H4 (cell line): ENCODE results near the gene ECEL1. TPM values are rescaled to one million over a fixed set of nuclear protein-coding genes. Genes with fewer than 3 reads are reported as not detected.
A peak's percentile ranks its signal among the peaks of the same experiment; 100 is the strongest.
"Not testable (repeated sequence)": the region's sequence is repeated elsewhere in the genome, so short reads cannot be mapped to it uniquely, and the experiment has no call there.

Source experiments
- DNase-seq: peaks from one replicate; pipeline ENCODE4 v3.0.0-alpha.2; 2015; ENCODE audit warnings: low spot score
- total RNA-seq: library from RNA; depleted of rRNA; stranded (reverse); fragments of >200 nt; shearing (Covaris generic); gene quantifications from 2 replicates; pipeline ENCODE4 v1.2.3, GENCODE V29; 2014; rRNA removed

Gene ECEL1, protein sequence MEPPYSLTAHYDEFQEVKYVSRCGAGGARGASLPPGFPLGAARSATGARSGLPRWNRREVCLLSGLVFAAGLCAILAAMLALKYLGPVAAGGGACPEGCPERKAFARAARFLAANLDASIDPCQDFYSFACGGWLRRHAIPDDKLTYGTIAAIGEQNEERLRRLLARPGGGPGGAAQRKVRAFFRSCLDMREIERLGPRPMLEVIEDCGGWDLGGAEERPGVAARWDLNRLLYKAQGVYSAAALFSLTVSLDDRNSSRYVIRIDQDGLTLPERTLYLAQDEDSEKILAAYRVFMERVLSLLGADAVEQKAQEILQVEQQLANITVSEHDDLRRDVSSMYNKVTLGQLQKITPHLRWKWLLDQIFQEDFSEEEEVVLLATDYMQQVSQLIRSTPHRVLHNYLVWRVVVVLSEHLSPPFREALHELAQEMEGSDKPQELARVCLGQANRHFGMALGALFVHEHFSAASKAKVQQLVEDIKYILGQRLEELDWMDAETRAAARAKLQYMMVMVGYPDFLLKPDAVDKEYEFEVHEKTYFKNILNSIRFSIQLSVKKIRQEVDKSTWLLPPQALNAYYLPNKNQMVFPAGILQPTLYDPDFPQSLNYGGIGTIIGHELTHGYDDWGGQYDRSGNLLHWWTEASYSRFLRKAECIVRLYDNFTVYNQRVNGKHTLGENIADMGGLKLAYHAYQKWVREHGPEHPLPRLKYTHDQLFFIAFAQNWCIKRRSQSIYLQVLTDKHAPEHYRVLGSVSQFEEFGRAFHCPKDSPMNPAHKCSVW
- total RNA-seq, result not detected in 2 replicates

GRCh38 chr2:232487385-232488096, at the start of gene ECEL1:
TSS of gene ECEL1 (minus strand) at chr2:232487834. CDS start at chr2:232486653, 1,181 bp downstream.
- DNase-seq, result no peak

DNA sequence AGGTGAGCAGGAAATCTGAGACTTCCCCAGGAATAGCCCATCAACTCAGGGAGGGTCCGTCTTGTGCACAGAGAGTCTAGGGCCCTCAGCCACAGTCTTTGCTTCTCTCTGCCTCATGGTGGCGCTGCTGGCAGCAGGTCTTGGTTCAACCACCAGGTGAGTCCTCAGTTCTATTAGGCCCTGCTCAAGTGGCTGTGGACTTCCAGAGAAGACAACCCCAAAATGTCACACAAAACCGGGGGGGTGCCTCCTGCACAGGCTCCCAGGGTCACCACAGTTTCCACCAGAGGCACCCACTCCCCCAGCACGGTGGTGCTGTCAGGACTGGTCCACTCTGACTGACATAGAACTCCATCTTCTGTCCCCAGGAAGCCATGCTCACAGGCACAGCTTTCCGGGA, 49.4 kb upstream of the ECEL1 start:
- no peak for DNase-seq

- DNase-seq, result no peak
Measured at GRCh38 chr2:232535761-232536530, 48.3 kb upstream of the ECEL1 start.

DNA sequence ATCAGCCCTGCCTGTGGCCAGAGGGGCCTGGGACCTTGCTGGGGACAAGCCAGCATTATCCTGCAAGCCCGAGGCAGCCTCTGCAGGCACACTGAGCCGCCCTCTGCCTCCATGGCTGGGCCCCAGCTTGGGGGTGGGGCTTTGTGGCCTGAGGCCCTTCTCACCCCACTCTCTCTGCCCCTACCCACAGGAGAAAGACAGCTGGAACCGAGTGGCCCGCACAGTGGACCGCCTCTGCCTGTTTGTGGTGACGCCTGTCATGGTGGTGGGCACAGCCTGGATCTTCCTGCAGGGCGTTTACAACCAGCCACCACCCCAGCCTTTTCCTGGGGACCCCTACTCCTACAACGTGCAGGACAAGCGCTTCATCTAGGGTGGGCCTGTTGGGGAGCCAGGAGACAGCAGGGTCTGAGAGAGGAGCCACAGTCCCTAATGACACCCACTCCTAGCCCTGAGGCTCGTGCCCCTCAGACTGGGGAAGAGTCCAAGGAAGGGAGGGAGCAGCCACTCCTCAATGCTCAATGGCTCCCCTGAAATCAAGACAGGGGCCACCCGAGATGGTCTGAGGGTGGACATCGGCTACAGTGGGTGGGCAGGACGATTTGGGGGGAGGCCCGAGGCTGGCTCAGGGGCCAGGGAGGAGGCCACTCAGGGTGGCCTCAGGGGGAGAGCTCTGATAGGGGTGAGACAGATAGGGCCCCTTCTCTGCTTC, 47.5 kb upstream of the ECEL1 start:
- DNase-seq, result no peak

DNA sequence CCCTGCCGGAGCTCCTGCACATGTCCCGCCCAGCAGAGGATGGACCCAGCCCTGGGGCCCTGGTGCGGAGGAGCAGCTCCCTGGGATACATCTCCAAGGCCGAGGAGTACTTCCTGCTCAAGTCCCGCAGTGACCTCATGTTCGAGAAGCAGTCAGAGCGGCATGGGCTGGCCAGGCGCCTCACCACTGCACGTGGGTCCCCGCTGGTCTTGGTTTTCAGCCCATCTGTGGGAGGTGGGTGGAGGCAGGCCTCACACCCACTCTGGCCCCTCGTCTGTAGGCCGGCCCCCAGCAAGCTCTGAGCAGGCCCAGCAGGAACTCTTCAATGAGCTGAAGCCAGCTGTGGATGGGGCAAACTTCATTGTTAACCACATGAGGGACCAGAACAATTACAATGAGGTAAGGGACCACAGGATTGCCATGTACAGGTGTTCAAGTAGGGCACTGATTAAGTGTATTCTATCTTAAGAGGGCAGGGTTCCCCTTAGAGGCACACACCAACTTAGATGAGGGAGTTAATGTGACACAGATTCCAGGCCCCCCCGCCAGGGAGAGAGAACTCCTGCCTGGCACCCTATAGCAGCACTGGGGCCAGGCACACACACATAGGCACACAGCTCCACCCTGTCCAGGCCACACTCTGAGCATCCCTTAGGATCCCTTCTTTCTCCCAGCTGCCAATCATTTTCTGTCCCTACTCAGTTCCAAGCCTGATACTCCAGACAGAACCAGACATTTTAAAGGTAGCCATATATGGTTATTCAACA, 46.5 kb upstream of the ECEL1 start:
- DNase-seq, result no peak

DNA sequence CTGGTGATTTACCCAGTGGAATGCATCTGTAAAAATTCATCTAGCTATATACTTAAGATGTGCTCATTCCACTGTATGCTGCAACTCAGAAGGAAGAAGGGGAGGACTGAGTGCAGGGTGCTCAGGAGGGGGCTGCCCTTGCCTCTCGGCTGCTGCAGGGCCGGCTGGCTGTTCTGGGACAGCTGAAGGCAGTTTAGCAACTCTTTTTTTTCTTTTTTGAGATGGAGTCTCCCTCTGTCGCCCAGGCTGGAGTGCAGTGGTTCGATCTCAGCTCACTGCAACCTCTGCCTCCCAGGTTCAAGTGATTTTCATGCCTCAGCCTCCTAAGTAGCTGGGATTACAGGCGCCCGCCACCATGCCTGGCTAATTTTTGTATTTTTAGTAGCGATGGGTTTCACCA, 45.2 kb upstream of the ECEL1 start:
- not testable (repeated sequence) for DNase-seq

GRCh38 chr2:232532419-232532818, 44.8 kb upstream of the ECEL1 start:
- DNase-seq, result no peak

GRCh38 chr2:232530626-232531260, 43.1 kb upstream of the ECEL1 start:
- no peak for DNase-seq

DNA sequence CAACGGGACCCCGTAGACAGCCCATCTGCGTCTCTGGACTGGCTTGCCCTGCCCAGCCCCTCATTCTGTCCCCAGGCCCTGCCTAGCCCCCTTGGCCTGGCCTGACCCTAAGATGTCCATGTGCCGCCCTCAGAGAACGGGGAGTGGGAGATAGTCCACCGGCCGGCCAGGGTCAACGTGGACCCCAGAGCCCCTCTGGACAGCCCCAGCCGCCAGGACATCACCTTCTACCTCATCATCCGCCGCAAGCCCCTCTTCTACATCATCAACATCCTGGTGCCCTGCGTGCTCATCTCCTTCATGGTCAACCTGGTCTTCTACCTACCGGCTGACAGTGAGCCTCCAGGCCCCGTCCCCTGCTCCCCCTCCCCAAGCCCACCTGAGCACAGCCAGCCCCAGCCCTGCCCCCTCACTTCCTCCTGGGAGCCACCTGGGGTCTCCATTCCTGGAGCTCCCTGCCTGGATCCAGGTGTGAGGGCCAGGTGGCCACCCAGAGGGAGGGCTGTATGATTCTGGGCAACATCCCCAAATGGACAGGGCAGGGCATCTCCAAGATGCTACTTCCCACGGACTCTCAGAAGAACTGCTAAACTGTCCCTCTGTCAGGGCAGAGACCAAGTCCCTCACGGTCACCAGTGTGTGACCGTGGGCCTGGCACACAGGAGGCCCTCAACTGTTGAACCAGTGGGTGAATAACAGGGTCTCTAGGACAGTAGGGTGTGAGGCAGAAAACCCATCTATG, 42.3 kb upstream of the ECEL1 start:
- no peak for DNase-seq

DNA sequence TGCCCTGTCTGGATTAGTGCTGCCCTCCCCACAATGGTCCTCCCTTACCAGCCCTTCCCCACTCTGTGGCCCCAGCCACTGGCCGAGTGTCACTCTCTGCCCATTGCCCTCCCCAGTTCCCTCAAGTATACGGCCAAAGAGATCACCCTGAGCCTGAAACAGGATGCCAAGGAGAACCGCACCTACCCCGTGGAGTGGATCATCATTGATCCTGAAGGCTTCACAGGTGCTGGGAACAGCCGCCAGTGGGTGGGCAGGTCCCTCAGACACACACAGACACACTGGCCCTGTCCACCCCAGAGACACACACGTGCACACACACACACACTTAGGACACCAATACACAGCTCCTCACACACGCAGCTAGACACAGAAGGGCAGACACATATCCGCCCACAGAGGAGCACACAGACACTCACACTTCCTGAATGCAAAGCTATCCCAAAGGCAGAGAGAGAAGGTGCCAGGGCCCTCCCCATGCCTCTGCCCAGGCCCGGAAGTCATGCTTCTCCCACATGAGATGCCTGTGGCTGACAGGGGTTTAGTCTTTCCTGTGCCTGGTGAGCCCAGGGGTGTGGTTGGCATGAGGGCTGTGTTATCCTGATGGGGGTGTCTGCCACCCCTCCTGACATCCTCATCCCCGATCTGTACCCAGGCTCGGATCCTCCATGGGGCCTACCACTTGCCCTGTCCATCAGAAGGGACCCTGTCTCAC, 41.3 kb upstream of the ECEL1 start:
- DNase-seq, result peak; percentile 30

- no peak for DNase-seq
Measured at GRCh38 chr2:232527905-232528470, 40.4 kb upstream of the ECEL1 start.

- no peak for DNase-seq
Measured at GRCh38 chr2:232526372-232526941, 38.8 kb upstream of the ECEL1 start.

DNA sequence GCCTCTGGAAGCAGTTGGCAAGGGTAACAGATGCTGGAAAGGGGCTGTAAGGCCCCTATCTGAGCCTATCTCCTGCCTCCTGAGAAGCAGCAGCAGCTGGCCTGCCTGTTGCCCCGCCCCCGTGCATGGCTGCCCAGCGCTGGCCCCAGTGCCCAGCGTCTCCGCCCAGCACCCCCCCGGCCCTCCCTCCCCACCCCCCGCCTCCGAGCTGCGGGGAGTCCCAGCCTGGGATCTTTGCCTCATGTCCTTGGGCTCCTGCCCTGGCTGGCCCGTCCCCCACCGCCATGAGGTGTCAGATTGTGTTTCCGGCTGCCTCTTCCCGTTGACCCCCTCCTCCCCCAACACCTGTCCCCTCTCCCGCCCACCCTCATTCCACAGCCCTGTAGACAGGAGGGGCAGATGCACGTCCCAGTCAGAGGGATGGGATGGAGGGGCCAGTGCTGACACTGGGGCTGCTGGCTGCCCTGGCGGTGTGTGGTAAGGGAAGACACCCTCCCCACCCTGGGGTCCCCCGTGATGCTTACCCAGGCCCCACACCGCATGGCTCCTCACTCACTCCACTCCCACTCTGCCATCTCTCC, 38.2 kb upstream of the ECEL1 start, which contains the start of gene CHRND:
Gene CHRND (plus strand): TSS at position 370 of the 581 bp plus-strand sequence. CDS start 56 bp downstream, at position 426.
- no peak for DNase-seq

DNA sequence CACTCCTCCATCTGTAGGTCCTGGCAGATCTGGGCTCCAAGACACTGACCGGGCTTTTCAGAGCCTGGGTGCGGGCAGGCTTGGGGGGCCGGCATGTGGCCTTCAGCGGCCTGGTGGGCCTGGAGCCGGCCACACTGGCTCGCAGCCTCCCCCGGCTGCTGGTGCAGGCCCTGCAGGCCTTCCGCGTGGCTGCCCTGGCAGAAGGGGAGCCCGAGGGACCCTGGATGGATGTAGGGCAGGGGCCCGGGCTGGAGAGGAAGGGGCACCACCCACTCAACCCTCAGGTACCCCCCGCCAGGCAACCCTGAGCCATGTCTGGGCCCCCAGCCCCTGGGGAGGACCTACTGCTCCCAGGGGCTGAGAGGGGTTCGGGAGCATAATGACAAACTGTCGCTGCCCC, 37.6 kb upstream of the ECEL1 start:
- DNase-seq, result no peak

- DNase-seq, result no peak
Measured at GRCh38 chr2:232524771-232525170, 37.1 kb upstream of the ECEL1 start.

GRCh38 chr2:232523682-232524597, 36.3 kb upstream of the ECEL1 start:
- DNase-seq, result no peak
